Cardiac septum (tissue), 1 donor: ENCODE results near the gene HNRNPM. TPM values are rescaled to one million over a fixed set of nuclear protein-coding genes. Genes with fewer than 3 reads are reported as not detected.
"Not testable (repeated sequence)": the region's sequence is repeated elsewhere in the genome, so short reads cannot be mapped to it uniquely, and the experiment has no call there.

Experiments used
- DNase-seq: peaks from one replicate; pipeline ENCODE4 v3.0.0-alpha.2; 2020; ENCODE audit warnings: low spot score
- intact Hi-C: fragments of 100-400 bp; cut with DNase I; formaldehyde crosslinking; loops from one replicate; pipeline ENCODE4 v1.14.0; 2022
- total RNA-seq: library from RNA; stranded (reverse); fragmentation: NEBNext Ultra II Directional; extraction: Animal tissue kit (Norgen Biotek cat#: 25700); gene quantifications from one replicate; pipeline ENCODE4 v1.2.1, GENCODE V29; 2021
- donor health status: DM: no; HTN: no; CAD: no.

Gene HNRNPM
- total RNA-seq, 1 donor from 2014 or later = 102 TPM

DNA sequence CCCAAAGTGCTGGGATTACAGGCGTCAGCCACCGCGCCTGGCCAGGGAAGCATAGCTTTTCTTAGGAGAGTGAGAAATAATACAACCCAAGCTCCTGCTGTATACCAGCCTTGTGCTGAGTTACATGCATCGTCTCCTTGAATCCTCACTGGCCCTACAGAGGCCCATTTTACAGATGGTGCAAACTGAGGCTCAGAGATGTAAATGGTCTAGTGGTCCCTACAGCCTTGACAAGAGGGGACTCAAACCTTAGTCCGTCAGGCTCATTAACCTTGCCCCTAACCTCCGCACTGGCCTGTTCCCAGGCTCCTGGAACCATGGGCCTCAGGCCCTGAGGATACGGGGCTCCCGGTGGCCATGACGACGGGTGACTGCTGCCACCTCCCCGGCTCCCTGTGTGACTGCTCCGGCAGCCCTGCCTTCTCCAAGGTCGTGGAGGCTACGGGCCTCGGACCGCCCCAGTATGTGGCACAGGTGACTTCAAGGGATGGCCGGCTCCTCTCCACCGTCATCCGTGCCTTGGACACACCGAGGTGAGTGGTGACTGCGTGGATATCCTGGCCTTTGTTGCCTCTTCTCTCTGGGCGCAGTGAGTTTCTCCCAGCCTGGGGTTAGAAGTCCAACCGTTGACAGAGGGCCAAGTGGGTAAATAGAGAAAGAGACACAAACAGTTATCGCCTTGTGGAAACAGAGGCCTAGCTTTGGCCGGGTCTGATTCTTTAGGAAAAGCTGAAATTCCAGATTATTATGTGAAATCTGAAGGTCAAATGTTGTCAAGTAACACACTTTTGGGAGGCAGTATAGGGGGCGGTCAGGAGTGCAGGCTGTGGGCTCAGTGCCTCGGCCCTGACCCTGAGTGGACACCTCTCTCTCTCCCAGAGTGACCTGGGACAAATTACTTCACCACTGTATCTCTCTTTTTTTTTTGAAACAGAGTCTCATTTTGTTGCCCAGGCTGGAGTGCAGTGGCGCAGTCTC is 23.0 kb upstream of the HNRNPM start:
- intact Hi-C loops = no loop called here
- DNase-seq = no peak

DNA sequence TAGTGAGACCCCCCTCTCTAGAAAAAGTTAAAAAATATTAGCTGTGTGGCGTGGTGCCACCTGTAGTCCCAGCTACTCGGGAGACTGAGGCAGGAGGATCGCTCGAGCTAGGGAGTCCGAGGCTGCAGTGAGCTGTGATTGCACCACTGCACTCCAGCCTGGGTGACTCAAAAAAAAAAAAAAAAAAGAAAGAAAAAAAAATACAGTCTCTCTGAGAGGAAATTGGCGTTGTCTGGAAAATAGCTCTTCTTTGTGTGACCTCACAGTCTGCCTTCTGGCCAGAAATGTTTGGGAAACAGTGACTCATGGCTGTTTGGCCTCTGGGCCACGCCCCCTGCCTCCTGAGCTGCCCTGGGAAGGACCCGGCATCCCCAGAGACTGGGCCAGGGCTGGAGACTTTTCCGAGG is 21.0 kb upstream of the HNRNPM start:
- intact Hi-C loops = no loop called here

DNA sequence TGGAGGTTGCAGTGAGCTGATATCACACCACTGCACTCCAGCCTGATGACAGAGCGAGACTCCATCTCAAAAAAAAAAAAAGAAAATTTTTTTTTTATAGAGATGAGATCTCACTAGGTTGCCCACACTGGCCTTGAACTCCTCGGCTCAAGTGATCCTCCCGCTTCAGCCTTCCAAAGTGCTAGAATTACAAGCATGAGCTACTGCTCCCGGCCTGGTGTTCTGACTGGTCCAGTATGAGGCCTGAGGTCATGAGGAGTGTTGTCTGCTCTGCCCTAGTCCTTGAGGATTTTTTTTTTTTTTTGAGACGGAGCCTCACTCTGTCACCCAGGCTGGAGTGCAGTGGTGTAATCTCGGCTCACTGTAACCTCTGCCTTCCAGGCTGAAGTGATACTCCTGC is 19.4 kb upstream of the HNRNPM start:
- intact Hi-C loops, DNase-seq: not testable (repeated sequence)

More for the DNA sequence above, 21.0 kb upstream of the HNRNPM start:
- peak; percentile 90 for DNase-seq

DNA sequence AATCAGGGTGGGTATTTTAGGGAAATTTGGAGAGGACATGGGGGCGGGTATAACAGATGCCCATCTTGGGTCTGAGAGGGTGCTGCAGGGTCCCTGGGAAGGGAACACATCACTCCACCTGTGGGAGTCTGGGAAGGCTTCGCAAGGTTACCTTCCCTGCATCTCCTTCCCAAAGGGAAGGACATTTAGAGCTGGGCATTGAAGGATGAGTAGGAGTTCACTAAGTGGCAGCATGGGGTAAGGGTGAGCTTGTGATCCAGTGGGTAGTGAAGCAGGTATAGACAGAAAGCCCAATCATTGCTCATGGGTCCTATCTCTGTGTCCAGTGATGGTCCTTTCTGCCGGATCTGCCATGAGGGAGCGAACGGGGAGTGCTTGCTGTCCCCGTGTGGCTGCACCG is 18.5 kb upstream of the HNRNPM start:
- intact Hi-C loops = no loop called here
- no peak for DNase-seq

DNA sequence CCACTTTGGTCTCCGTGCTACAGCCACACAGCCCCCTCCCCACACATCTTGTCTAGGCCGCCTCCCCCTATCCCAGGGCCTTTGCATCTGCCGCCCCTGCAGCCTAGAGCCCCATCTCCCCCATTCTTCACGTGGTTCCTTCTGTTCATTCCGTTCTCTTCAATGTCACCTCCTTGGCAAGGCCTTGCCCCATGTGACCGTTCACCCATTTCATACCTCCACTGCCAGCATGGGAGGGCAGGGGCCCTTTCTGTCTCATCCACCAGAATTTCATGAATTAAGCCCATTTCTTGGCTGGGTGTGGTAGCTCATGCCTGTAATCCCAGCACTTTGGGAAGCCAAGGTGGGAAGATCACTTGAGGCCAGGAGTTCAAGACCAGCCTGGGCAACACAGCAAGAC is 15.7 kb upstream of the HNRNPM start:
- intact Hi-C loops = no loop called here
- DNase-seq = no peak

DNA sequence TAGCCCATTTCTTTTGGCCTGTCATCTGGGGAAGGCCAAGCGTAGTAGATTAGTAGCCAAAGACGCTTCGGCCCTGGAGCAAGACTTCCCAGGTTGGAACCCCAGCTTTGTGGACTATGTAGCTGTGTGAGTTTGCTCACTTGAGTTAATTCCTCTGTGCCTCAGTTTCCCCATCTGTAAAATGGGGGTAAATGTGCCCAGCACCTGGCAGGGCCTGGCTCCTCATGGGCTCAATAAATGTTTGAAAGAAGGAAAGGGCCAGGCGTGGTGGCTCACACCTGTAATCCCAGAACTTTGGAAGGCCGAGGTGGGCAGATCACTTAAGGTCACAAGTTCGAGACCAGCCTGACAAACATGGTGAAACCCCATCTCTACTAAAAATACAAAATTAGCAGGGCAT is 14.9 kb upstream of the HNRNPM start:
- intact Hi-C loops = no loop called here

DNA sequence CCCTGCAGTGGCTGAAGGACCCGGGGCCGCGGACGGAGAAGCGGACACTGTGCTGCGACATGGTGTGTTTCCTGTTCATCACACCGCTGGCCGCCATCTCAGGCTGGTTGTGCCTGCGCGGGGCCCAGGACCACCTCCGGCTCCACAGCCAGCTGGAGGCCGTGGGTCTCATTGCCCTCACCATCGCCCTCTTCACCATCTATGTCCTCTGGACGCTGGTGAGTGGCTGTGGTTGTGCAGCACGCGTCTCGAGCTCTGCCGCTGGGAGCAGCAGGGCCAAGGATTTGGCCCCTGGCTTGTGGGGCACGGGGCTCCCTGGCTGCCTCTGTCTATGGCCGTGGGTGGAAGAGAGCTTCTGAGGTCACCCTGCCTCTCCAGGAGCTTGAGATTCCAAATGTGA is 14.1 kb upstream of the HNRNPM start:
- intact Hi-C loops = no loop called here
- DNase-seq = no peak

More for the DNA sequence above, 14.9 kb upstream of the HNRNPM start:
- no peak for DNase-seq

DNA sequence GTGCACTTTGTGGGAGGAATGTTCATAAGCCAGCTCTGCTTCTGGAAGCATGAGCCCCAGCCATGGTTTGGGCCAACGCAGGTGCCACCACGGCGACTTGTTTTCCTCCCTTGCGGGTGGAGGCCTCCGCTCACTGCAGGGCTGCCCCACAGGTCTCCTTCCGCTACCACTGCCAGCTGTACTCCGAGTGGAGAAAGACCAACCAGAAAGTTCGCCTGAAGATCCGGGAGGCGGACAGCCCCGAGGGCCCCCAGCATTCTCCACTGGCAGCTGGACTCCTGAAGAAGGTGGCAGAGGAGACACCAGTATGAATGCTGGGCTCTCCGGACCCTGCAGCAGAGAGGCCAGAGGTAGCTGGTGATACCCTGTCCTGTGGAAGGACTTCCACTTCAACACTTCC is 6.5 kb upstream of the HNRNPM start:
- no peak for DNase-seq
- intact Hi-C loops = no loop called here

DNA sequence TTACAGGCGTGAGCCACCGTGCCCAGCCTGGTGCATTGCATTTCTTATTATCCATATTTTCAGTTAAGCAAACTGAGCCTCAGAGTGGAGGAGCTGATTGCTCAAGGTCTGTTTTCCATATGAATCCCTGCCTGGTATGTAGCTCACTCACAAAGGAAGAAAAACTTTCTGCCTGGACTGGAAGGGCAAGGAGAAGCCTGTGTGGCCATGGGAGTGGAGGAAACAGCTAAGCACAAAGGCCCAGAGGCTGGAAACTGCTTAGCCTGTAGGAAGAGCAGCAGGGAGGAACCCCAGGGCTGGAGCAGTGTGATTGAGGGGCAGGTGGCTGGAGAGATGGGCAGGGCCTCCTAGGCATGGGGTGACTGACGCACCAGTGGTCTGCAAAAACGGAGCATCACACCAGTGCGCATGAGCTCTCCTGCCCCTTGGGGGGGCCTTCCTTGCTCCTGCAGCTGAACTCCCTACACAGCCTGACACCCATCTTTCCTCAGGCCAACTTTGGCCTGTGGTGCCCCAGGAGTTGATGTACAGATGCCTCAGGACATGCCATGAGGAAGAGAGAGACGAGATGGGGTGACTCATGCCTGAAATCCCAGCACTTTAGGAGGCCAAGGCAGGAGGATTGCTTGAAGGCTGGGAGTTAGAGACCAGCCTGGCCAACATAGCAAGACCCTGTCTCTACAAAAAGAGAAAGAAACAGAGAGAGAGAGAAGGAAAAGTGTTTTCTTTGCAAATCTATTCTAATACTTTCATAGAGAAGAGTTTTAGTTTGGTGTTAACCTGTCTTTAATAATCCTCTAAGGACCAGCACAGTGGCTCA is 2.8 kb upstream of the HNRNPM start:
- DNase-seq = no peak
- intact Hi-C loops = no loop called here

DNA sequence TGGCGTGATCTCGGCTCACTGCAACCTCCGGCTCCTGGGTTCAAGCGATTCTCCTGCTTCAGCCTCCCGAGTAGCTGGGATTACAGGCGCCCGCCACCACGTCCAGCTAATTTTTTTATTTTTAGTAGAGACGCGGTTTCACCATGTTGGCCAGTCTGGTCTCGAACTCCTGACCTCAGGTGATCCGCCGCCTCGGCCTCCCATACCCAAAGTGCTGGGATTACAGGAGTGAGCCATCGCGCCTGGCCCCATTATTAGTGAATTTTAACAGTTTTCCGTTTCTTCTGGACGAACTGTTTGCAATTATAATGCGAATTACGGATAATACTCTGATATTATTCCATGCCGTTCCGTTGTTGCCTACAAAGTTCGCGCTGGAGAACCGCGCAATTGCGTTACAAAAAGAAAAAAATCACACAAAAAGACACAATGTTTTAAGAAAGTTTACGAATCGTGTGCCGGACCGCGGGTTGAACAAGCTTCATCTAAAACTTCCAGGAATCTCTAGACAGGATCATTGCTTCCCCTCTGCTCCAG is 567 bp upstream of the HNRNPM start:
- not testable (repeated sequence) for DNase-seq
- intact Hi-C loops = loop anchor here (2.0 kb wide), 1 partner anchor 15 kb away; no protein-coding TSS in a partner anchor

DNA sequence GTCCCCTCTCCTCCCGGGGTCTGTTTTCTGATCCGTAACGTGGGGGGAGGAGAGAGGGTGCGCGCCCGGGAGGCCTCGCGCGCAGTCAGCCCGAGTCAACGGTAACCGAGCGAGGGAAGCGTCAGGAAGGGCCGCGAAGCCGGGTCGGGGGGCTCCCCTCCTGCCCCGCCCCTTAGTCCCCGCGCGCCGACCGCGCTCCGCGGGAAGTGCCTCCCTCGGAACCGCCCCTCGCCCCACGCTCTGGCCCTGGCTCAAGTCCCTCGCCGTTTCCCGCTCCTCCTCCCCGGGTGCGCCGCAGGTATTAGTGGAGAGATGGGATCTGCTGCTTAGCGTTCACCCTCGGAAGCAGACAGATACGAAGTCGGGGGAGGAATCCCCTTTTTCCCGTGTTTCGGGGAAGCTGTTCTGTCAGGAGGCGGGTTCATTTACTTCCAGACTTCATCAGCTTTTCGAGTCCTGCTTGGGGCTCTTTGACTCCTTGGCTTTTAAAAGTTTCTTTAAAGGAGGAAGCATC is 770 bp downstream of the HNRNPM start:
- intact Hi-C loops = loop anchor here (2.0 to 5.0 kb wide), 2 partner anchors 13 to 33 kb away; partner anchors contain the start of gene MARCHF2

DNA sequence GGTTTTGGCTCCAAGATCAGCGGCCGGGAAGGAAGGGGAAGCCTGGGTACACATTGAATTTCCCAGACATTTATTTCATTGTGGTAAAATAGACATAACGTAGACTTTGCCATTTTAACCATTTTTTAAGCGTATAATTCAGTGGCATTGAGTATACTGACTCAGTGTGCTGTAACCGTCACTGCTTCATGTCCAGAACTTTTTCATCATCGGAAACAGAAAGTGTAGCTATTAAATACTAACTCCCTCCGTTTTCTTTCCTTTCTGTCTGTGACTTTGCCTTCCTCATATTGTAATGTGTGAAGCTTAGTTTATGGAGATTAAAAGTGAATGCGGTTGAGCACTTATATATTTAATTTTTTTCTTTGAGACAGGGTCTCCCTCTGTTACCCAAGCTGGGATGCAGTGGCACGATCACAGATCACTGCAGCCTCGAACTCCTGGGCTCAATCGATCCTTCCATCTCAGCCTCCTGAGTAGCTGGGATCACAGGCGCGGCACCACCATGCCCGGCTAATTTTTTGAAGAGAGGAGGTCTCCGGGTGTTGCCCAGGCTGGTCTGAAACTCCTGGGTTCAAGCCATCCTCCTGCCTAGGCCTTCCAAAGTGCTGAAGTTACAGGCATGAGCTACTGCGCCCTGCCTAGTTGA is 1.4 kb downstream of the HNRNPM start:
- DNase-seq = no peak
- intact Hi-C loops = loop anchor here (5.0 kb wide), 1 partner anchor 34 kb away; the partner anchor contains the start of gene MARCHF2

More for the DNA sequence above, 770 bp downstream of the HNRNPM start:
- peak; percentile 81 for DNase-seq

DNA sequence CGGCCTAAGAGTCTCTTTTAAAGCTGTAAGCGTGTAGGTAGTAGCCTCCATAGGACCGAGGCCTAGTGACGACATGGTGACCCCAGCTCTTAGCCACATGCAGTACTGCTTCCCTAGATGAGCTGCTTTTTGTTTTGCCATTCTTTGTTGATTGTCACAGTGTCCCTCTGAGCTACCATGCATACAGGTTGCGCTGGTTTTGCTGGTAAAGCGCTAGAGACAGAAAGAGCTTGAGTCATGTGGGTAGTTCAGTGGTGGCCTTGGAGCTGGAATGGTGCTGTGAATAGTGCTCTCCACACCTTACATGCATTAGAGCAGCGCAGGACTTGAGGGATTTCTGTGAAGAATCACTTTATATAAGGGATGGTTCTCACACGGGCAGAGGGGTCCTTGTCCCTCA is 5.1 kb downstream of the HNRNPM start:
- intact Hi-C loops = loop anchor here (5.0 kb wide), 1 partner anchor 38 kb away; the partner anchor contains the start of gene MARCHF2
- DNase-seq = no peak

DNA sequence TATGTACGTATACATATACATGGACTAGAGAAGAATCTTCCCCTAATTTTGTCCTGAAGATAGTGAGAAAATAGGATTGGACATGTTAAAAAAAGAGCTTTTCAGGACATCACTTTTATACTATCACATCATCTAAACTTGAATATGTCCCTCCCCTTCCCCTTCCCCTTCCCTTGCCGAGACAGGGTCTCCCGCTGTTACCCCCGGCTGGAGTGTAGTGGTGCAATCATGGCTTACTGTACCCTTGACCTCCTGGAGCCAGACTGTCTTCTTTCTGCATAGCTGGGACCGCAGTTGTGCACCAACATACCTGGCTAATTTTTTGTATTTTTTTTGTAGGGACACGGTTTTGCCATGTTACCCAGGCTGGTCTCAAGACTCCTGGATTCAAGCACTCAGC is 6.6 kb downstream of the HNRNPM start:
- intact Hi-C loops = no loop called here

DNA sequence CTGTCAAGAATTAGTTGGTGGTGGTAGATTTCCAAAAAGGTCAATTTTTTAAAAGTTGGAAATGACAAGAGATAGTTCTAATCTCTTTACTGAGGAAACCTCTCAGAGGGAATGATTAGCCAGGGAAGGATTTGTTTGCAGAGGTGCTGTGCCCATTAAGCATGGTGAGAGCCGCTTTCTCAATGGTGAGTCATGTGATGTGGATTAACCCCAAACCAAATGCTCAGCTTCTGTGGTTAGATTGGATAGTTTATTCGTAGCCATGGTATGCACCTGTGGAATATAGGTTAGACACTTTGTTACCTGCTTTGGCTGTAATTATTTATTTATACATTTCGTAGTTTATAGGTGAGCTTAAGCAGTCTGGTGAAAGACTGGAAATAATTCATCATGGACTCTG is 7.1 kb downstream of the HNRNPM start:
- DNase-seq = no peak
- intact Hi-C loops = no loop called here

More for the DNA sequence above, 6.6 kb downstream of the HNRNPM start:
- no peak for DNase-seq

DNA sequence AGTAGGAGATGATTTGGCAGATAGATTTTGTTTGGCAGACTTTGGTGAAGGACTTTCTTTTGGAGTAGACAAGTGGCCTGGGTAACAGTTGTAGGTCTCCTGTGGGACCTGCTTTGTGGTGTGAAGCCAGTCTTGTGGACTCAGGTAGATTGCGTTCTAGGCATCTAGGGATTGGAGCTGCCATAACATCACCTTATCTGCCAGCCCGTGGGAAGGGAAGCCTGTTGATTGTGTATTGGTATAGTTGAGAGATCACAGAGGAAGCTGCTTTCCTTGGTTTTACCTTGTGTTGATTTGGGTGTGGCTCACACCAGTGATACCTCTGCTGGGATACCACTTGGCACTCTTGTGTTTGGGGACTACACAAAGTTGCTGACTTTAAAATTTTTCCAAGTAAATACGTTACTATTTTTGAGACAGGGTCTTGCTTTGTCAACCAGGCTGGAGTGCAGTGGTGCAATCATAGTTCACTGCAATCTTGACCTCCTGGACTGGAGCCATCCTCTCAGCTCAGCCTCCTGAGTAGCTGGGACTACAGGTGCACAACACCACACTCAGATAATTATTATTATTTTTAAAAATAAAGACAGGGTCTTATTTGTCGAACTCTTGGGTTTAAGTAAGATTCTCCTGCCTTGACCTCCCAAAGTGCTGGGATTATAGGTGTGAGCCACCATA is 7.8 kb downstream of the HNRNPM start:
- no peak for DNase-seq
- intact Hi-C loops = no loop called here

DNA sequence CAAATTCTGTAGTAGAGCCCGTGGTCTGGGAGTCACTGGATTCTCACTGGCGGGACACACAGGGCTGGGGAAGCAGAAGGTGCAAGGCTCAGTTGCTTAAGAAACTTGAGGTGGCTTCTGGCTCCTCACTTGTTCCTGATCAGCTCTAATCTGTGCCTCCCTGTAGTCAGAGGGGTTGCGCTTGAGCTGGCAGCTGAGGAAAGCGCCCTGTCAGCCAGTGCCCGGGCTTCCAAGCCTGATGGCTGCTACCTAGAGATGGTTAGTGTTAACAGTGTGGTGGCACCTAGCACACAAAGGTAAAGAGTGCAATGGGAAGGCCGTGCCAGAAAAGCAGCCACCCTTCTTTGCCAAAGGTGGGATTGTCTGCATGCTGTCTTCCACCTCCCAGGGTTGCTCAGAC is 8.8 kb downstream of the HNRNPM start:
- no peak for DNase-seq
- intact Hi-C loops = no loop called here

DNA sequence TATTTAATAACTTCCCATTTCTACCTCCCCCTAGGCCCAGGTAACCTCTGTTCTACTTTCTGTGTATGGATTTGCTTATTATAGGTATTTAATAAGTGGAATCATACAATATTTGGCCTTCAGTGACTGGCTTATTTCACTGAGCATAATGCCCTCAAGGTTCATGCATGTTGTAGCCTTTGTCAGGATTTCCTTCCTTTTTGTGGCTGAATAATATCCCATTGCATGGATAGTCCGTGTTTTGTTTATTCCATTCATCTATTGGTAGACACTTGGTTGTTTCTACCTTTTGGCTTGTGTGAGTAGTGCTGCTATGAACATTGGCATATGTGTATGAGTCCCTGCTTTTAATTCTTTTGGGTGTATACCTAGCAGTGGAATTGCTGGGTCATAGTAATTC is 9.4 kb downstream of the HNRNPM start:
- no peak for DNase-seq
- intact Hi-C loops = no loop called here

DNA sequence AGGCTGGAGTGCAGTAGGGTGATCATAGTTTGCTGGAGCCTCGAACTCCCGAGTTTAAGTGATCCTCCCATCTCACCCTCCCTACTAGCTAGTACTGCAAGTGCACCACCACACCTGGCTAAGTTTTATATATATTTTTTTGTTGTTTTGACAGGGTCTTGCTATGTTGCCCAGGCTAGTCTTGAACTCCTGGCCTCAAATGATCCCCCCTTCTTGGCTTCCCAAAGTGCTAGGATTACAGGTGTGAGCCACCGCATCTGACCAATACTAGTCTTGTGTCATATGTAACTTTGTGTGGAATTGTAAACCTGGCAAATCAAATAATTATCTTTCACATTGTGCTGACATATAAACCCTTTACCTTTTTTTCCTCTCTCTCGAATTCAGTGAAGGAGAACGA is 10.2 kb downstream of the HNRNPM start:
- intact Hi-C loops = no loop called here
- DNase-seq = no peak
